Measurements from ENCODE around the gene HAGH.

The HAGH gene

GRCh38 chr16:1772362-1772907, 54.2 kb downstream of the HAGH start, which contains the start of gene EME2:
TSS of gene EME2 (plus strand) at chr16:1772810. CDS start at chr16:1773228, 418 bp downstream.
- DNase-seq = no peak

- DNase-seq = no peak
Observed at GRCh38 chr16:1771864-1772361, 54.7 kb downstream of the HAGH start.

- DNase-seq = peak in 1 of 2 experiments; percentile 36
Observed at GRCh38 chr16:1771188-1771863, 55.3 kb downstream of the HAGH start, which contains the start of gene NME3. TSS of gene NME3 (minus strand) at chr16:1771543. CDS start at chr16:1771534, 9 bp downstream.

- DNase-seq = no peak
Observed at GRCh38 chr16:1770328-1771187, 56.1 kb downstream of the HAGH start.

- no peak for DNase-seq
Observed at GRCh38 chr16:1769402-1770300, 57.0 kb downstream of the HAGH start.

- DNase-seq = no peak
Observed at GRCh38 chr16:1768767-1769401, 57.7 kb downstream of the HAGH start.

- no peak for DNase-seq
Observed at GRCh38 chr16:1768061-1768766, 58.4 kb downstream of the HAGH start.

- DNase-seq = no peak
Observed at GRCh38 chr16:1767116-1767994, 59.3 kb downstream of the HAGH start.

GRCh38 chr16:1766701-1767100, 59.9 kb downstream of the HAGH start:
- no peak for DNase-seq

- DNase-seq = no peak
Observed at GRCh38 chr16:1766231-1766630, 60.4 kb downstream of the HAGH start.

GRCh38 chr16:1765826-1766225, 60.8 kb downstream of the HAGH start:
- no peak for DNase-seq

- DNase-seq = no peak
Observed at GRCh38 chr16:1764971-1765370, 61.7 kb downstream of the HAGH start.

GRCh38 chr16:1763521-1764511, 62.8 kb downstream of the HAGH start:
- no peak for DNase-seq

- DNase-seq = no peak
Observed at GRCh38 chr16:1762879-1763520, 63.6 kb downstream of the HAGH start.

GRCh38 chr16:1762196-1762878, 64.3 kb downstream of the HAGH start:
- no peak for DNase-seq

GRCh38 chr16:1761751-1762150, 64.9 kb downstream of the HAGH start:
- DNase-seq = no peak

GRCh38 chr16:1760911-1761310, 65.7 kb downstream of the HAGH start:
- DNase-seq = no peak

GRCh38 chr16:1759511-1759910, 67.1 kb downstream of the HAGH start:
- DNase-seq = no peak
